CD4-positive, CD25-positive, alpha-beta regulatory T cell (primary cell): ENCODE data around the gene IRX4. TPM values are rescaled to one million over a fixed set of nuclear protein-coding genes. Genes with fewer than 3 reads are reported as not detected.

Experiments
- ATAC-seq, 2 donors: fragments of 150-1000 bp; cut with Tn5 transposase; one replicate each; pipeline ENCODE4 v1.10.0; 2021; ENCODE audit warnings: low read depth in 2 of 2, moderate number of reproducible peaks in 2 of 2, moderate library complexity in 1 of 2
- DNase-seq, 3 donors: peaks; one replicate each; pipeline versions ENCODE4 v3.0.0 to v3.0.0-alpha.2; 2012 to 2022; ENCODE audit warnings: mixed read lengths in 1 of 3
- H3K27ac ChIP-seq: one replicate; pipeline ENCODE4 v1.7.0; 2013; ENCODE audit warnings: mild to moderate bottlenecking, low read length; ENCODE audit not compliant: insufficient read depth, poor library complexity, severe bottlenecking
- H3K27me3 ChIP-seq: one replicate; pipeline ENCODE4 v1.7.0; 2013; ENCODE audit warnings: low read length; ENCODE audit not compliant: control insufficient read depth, insufficient read depth
- H3K36me3 ChIP-seq: one replicate; pipeline ENCODE4 v1.7.0; 2013; ENCODE audit warnings: mild to moderate bottlenecking, low read length, moderate library complexity; ENCODE audit not compliant: control insufficient read depth, insufficient read depth
- H3K4me1 ChIP-seq: 2 replicates; pipeline ENCODE4 v1.7.0; 2013; ENCODE audit warnings: mild to moderate bottlenecking, low read length; ENCODE audit not compliant: insufficient read depth, control insufficient read depth, poor library complexity, severe bottlenecking
- H3K4me3 ChIP-seq: one replicate; pipeline ENCODE4 v1.7.0; 2013; ENCODE audit warnings: low read depth, mild to moderate bottlenecking, low read length, moderate library complexity
- H3K9me3 ChIP-seq, 2 experiments: 1 replicate in 1 of 2; 2 replicates in 1 of 2; pipeline ENCODE4 v1.7.0; 2013; ENCODE audit warnings: low read length in 2 of 2, mild to moderate bottlenecking in 1 of 2, moderate library complexity in 1 of 2; ENCODE audit not compliant: control insufficient read depth in 2 of 2
- H3K27ac Mint-ChIP-seq, 3 donors: one replicate each; pipeline ENCODE4 v1.8.0; 2020 to 2022; ENCODE audit warnings: mild to moderate bottlenecking in 3 of 3, mixed read lengths in 3 of 3, moderate library complexity in 2 of 3
- H3K27me3 Mint-ChIP-seq: one replicate; pipeline ENCODE4 v1.8.0; 2022; ENCODE audit warnings: mild to moderate bottlenecking, mixed read lengths
- H3K36me3 Mint-ChIP-seq: one replicate; pipeline ENCODE4 v1.8.0; 2020; ENCODE audit warnings: mixed read lengths
- H3K4me1 Mint-ChIP-seq, 4 donors: one replicate each; pipeline ENCODE4 v1.8.0; 2020 to 2022; ENCODE audit warnings: mixed read lengths in 4 of 4, mild to moderate bottlenecking in 1 of 4
- H3K4me3 Mint-ChIP-seq, 4 donors: one replicate each; pipeline ENCODE4 v1.8.0; 2020 to 2022; ENCODE audit warnings: mild to moderate bottlenecking in 4 of 4, mixed read lengths in 4 of 4, moderate library complexity in 3 of 4
- H3K9me3 Mint-ChIP-seq, 7 donors: one replicate each; pipeline ENCODE4 v1.8.0; 2020 to 2022; ENCODE audit warnings: mixed read lengths in 7 of 7, mild to moderate bottlenecking in 3 of 7, moderate library complexity in 2 of 7
- polyA plus RNA-seq, 4 donors: library from polyadenylated mRNA; unstranded; fragments of 300-500 nt; fragmentation: Illumina TruSeq; gene quantifications; one replicate each; pipeline ENCODE4 v1.2.3, GENCODE V29; 2021
- total RNA-seq: library from RNA; stranded (reverse); gene quantifications from one replicate; pipeline ENCODE4 v1.2.3, GENCODE V29; 2022

IRX4 gene
- total and polyA plus RNA-seq, 5 donors from 2014 or later: not detected

DNA sequence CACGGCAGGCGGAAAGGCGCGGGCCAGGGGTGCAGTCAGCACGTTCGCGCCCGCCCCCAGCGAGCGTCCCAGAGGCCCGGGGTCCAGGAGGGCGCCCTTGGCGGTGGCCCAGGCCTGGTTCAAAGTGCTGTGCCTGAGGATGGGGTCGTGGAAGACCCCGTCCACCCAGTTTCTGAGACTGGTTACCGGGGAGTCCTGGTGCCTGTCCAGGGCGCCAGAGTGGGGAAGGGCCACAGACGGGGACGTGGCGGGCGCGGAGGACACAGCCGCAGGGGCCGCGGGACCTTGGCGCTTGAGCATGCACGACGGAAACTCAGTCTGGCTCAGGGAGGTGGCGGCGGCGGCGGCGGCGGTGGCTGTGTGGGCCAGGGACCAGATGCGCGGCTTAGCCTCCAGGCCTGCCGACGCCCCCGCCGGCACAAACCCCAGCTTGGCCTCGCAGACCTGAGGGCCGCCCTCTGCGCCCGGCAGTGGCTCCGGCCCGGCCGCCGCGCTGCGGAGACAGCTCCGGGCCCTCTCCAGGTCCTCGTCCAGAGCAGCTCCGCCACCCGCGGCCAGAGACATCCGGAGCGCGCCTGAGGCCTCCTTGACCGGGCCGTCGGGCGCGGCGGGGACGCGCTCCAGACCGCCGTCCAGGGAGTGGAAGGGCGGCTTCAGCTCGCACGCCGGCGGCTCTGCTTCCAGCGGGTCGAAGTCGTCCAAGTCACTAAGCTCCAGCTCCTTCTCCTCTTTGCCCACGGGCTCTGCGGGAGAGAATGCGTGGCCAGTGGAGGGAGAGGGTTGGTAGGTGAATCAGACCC lies 4.5 kb downstream of the IRX4 start:
- Mint-ChIP-seq H3K27ac (no peak overlapping the region), H3K4me1 (peaks cover 0 to 18% (median 0%) of the 10 kb centered on the region in 4 donors), H3K9me3 (peaks cover 0 to 2% (median 0%) of the 10 kb centered on the region in 7 donors), H3K36me3 (no peaks in the 10 kb centered on the region), H3K4me3 (no peak overlapping the region), H3K27me3 (peaks cover 60% of the 10 kb centered on the region)
- Histone ChIP-seq H3K9me3 (no peaks in the 10 kb centered on the region), H3K27ac (no peak overlapping the region), H3K4me3 (no peak overlapping the region), H3K4me1 (peaks cover 15% of the 10 kb centered on the region), H3K27me3 (peaks cover 6% of the 10 kb centered on the region), H3K36me3 (no peaks in the 10 kb centered on the region)
- ATAC-seq: no peak
- no peak for DNase-seq

DNA sequence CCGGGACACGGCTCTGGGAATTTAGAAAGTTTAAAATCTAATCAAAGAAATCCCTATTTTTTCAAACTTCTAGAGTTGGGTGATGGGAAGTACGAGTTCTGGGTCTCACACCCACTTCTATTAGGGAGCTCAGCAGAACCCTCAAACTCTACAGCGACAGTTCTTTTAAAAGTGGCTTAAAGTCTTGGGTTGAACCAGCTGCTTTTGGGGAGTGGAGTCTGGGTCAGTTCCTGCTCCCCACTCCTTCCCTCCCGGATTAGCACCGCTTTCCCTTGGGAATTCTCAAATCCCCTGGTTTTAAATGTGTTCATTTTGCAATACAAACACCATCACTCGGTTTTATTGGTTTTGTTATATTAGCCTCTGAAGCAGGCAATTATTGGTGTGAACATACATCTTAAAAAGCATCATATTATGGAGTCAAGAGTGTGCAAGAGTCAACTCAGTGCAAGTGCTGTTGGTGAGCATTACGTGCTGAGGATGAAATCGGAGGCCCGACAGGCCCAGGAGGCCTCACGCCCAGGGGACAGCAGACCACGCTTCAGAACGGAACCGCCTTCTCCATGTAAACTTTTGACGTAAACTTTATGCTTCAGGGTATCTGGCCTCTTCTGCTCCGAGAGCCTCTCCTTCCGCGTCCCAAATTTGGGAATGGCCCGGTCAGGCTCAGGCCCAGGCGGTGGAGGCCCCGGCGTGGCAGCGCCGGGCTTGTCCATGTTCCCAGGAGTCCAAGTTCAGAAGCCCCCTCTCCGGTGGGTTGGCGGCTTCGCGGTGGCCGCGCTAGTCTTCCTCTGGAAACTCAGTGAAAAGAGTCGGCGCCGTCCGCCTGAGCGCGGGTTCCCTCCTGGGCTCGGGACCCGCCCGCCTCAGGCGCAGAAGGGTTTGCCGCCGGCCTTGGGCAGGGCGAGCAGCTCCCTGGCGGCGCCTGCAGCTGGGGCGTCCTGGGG lies 5.3 kb downstream of the IRX4 start:
- peaks cover 0 to 2% (median 0%) of the 10 kb centered on the region in 7 donors for H3K9me3 Mint-ChIP-seq
- Histone ChIP-seq H3K4me1 (peaks cover 6% of the 10 kb centered on the region), H3K27me3 (peaks cover 10% of the 10 kb centered on the region), H3K4me3 (no peak overlapping the region), H3K9me3 (no peaks in the 10 kb centered on the region), H3K27ac (no peak overlapping the region), H3K36me3 (no peaks in the 10 kb centered on the region)
- peaks cover 0 to 18% (median 0%) of the 10 kb centered on the region in 4 donors for H3K4me1 Mint-ChIP-seq
- no peak overlapping the region for H3K27ac Mint-ChIP-seq
- peaks cover 66% of the 10 kb centered on the region for H3K27me3 Mint-ChIP-seq
- ATAC-seq (no peak), DNase-seq (no peak)
- H3K4me3 Mint-ChIP-seq: no peak overlapping the region
- H3K36me3 Mint-ChIP-seq: no peaks in the 10 kb centered on the region

DNA sequence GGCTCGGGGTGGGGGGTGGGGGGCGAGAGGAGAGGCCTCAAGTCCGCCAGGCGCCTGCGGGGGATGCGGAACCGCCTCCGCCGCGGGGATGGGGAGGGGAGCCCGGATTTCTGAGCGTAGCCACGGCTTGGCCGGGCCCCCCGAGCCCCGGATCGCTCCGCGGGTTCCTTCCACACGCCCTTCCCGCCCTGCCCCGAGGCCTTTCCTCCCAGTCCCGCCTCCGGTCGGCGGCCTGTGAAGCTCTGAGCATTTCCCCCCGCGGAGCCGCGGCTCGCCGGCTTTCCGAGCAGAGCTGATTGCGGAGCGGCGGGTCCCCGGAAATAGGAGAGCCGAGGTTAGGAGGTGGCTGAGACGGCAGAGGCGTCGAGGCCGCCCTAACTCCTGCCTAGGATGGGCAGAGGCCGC lies 6.1 kb downstream of the IRX4 start:
- H3K4me1 ChIP-seq: no peaks in the 10 kb centered on the region
- Mint-ChIP-seq H3K36me3 (no peaks in the 10 kb centered on the region), H3K4me3 (no peak overlapping the region), H3K9me3 (peaks cover 0 to 2% (median 0%) of the 10 kb centered on the region in 7 donors), H3K27me3 (peaks cover 69% of the 10 kb centered on the region), H3K4me1 (peaks cover 0 to 16% (median 0%) of the 10 kb centered on the region in 4 donors), H3K27ac (no peak overlapping the region)
- H3K27ac ChIP-seq: no peak overlapping the region
- H3K9me3 ChIP-seq: no peaks in the 10 kb centered on the region
- DNase-seq (no peak), ATAC-seq (no peak)
- no peaks in the 10 kb centered on the region for H3K36me3 ChIP-seq
- H3K4me3 ChIP-seq: no peak overlapping the region
- H3K27me3 ChIP-seq: peaks cover 10% of the 10 kb centered on the region

DNA sequence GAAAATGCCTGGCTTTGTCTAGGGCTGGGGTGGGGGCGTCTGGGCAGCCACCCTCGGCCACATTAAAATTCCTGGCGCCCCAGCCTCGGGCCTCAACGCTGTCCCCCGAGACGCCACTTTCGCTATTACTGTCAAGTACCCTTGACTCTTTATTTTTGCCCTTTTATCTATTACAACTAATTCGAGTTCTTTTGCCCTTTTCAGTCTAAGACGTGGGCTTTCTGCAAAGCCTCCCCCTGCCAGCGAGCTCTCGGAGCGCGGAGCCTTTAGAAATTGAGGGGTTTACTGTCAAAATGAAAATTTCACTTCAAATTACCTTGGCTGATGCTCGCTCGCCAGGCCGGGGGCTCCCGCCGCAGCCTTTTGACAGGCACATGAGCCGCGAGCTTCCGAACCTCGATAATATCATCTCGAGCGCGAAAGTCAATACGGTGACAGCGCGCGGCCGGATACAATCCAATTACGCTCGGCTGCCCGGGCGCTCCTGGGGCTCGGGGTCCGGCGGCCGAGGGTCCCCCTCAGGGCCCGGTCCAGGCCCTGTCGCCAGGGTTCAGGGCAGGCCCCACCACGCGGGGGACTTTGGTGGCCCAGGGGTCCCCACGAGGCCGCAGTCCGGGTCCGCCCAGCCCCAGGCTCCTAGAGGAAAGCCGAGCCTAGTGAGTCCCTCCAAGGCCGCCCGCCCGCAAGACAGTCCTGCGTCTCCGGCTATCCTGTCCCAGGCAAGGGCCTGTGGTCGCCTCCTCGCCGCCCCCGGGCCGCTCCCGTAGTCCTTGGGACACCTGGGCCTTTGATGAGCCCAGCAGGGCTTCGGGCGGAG lies 6.7 kb downstream of the IRX4 start:
- H3K27ac ChIP-seq: no peak overlapping the region
- Mint-ChIP-seq H3K27me3 (peaks cover 66% of the 10 kb centered on the region), H3K27ac (no peak overlapping the region), H3K4me1 (peaks cover 0 to 13% (median 0%) of the 10 kb centered on the region in 4 donors), H3K36me3 (no peaks in the 10 kb centered on the region), H3K9me3 (peaks cover 0 to 2% (median 0%) of the 10 kb centered on the region in 7 donors), H3K4me3 (peak overlapping the region in 2 of 4 donors; percentile 33 to 36)
- H3K9me3 ChIP-seq: no peaks in the 10 kb centered on the region
- peaks cover 10% of the 10 kb centered on the region for H3K27me3 ChIP-seq
- H3K4me1 ChIP-seq: no peaks in the 10 kb centered on the region
- DNase-seq (no peak), ATAC-seq (no peak)
- H3K4me3 ChIP-seq: no peak overlapping the region
- H3K36me3 ChIP-seq: no peaks in the 10 kb centered on the region

DNA sequence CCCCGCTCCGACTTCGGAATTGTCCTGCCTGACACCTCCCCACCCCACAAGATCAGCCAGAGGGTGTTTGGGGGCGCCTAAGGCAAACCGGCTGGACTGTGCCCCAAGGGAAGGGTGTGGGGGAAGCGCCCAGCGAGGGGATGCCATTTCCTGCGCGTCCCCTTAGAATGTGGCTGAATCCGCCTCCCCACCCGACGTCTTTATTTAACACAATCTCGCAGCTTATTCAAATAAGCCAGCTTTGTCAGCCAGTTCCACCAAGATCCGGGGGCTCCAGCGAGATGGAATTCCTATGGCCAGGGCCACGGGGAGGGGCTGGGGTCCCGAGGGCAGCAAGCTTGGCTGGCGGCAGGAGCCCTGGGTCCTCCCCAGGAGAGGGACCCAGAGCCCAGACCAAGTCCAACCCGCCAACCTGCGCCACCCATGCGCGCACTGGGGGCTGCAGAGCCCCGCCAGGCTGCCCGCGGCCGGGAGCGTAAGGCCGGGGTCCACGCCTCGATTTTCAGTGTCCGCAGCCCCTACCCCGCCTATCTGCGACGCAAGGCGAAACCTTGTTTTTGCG lies 7.4 kb downstream of the IRX4 start:
- H3K4me1 Mint-ChIP-seq: peaks cover 0 to 11% (median 0%) of the 10 kb centered on the region in 4 donors
- Histone ChIP-seq H3K4me1 (no peaks in the 10 kb centered on the region), H3K9me3 (no peaks in the 10 kb centered on the region), H3K36me3 (no peaks in the 10 kb centered on the region), H3K27ac (no peak overlapping the region), H3K27me3 (peaks cover 10% of the 10 kb centered on the region), H3K4me3 (no peak overlapping the region)
- H3K36me3 Mint-ChIP-seq: no peaks in the 10 kb centered on the region
- no peak overlapping the region for H3K27ac Mint-ChIP-seq
- ATAC-seq (no peak), DNase-seq (no peak)
- no peak overlapping the region for H3K4me3 Mint-ChIP-seq
- H3K27me3 Mint-ChIP-seq: peaks cover 62% of the 10 kb centered on the region
- peaks cover 0 to 2% (median 0%) of the 10 kb centered on the region in 7 donors for H3K9me3 Mint-ChIP-seq

DNA sequence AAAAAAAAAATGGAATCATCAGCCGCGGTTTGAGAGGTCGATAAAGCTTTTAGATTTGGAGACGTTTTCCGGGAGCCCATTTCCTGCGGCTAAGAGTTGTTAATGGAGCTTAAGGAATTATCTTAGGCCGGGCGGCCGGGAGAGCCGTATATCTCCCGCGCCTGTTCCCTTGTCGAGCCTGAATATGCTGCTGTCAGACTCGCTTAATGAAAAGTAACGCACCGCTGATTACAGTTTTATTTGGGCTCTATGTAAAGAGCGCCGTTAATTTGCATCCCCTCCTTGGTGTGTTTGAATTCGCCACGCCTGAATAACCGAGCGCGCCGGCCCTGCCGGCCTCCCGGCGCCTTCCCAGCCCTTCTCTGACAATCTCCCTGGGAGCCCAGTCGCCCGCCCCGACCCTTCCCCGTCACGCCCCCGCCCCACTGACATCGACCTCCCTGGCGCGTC lies 7.9 kb downstream of the IRX4 start:
- no peak overlapping the region for H3K4me3 Mint-ChIP-seq
- DNase-seq (no peak), ATAC-seq (no peak)
- H3K27ac ChIP-seq: no peak overlapping the region
- no peaks in the 10 kb centered on the region for H3K36me3 ChIP-seq
- peaks cover 0 to 2% (median 0%) of the 10 kb centered on the region in 7 donors for H3K9me3 Mint-ChIP-seq
- no peaks in the 10 kb centered on the region for H3K36me3 Mint-ChIP-seq
- no peak overlapping the region for H3K27ac Mint-ChIP-seq
- peaks cover 0 to 10% (median 0%) of the 10 kb centered on the region in 4 donors for H3K4me1 Mint-ChIP-seq
- no peaks in the 10 kb centered on the region for H3K4me1 ChIP-seq
- no peak overlapping the region for H3K4me3 ChIP-seq
- peaks cover 10% of the 10 kb centered on the region for H3K27me3 ChIP-seq
- H3K9me3 ChIP-seq: no peaks in the 10 kb centered on the region
- H3K27me3 Mint-ChIP-seq: peaks cover 56% of the 10 kb centered on the region

DNA sequence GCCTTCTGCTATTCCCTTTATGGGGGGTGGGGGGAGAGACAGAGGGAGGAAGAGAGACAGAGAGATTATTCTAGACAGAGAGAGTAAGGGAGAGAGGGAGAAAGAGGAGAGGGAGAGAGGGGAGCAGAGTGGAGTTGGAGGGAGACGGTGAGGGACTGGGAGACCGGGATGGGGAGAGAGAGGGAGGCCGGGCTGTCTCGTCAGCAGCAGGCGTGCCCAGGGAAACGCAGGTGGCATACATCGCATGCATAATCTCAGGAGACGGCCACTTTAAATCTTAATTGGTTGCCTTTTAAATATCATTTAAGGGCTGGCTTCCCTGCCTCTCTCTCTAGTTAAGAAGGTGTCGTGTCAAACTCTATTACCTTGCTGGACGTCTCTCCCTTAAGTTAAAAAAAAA lies 8.4 kb downstream of the IRX4 start:
- Histone ChIP-seq H3K4me1 (no peaks in the 10 kb centered on the region), H3K4me3 (no peak overlapping the region), H3K27ac (no peak overlapping the region), H3K36me3 (no peaks in the 10 kb centered on the region), H3K9me3 (no peaks in the 10 kb centered on the region), H3K27me3 (peaks cover 10% of the 10 kb centered on the region)
- ATAC-seq (no peak), DNase-seq (no peak)
- Mint-ChIP-seq H3K9me3 (peaks cover 0 to 2% (median 0%) of the 10 kb centered on the region in 7 donors), H3K4me3 (no peak overlapping the region), H3K36me3 (no peaks in the 10 kb centered on the region), H3K27ac (no peak overlapping the region), H3K27me3 (peaks cover 52% of the 10 kb centered on the region), H3K4me1 (peaks cover 0 to 10% (median 0%) of the 10 kb centered on the region in 4 donors)
